T-helper 2 cell treated with Interferon-gamma antibody and Interleukin-4, amounts not matched to agents 100 ng/mL and 5 ng/mL, for 36 hours (primary cell): ENCODE measurements around the gene LCP1. TPM values are rescaled to one million over a fixed set of nuclear protein-coding genes. Genes with fewer than 3 reads are reported as not detected.
"Not testable (repeated sequence)": the region's sequence is repeated elsewhere in the genome, so short reads cannot be mapped to it uniquely, and the experiment has no call there.

ENCODE experiments used
- intact Hi-C: fragments of 100-400 bp; cut with micrococcal nuclease; formaldehyde crosslinking; loops from one replicate; pipeline ENCODE4 v1.15.1; 2023
- total RNA-seq: library from RNA; stranded (reverse); gene quantifications from 2 replicates; pipeline ENCODE4 v1.2.3, GENCODE V29; 2022

LCP1 gene, protein sequence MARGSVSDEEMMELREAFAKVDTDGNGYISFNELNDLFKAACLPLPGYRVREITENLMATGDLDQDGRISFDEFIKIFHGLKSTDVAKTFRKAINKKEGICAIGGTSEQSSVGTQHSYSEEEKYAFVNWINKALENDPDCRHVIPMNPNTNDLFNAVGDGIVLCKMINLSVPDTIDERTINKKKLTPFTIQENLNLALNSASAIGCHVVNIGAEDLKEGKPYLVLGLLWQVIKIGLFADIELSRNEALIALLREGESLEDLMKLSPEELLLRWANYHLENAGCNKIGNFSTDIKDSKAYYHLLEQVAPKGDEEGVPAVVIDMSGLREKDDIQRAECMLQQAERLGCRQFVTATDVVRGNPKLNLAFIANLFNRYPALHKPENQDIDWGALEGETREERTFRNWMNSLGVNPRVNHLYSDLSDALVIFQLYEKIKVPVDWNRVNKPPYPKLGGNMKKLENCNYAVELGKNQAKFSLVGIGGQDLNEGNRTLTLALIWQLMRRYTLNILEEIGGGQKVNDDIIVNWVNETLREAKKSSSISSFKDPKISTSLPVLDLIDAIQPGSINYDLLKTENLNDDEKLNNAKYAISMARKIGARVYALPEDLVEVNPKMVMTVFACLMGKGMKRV
- total RNA-seq: 1,131 and 1,165 TPM in 2 replicates

DNA sequence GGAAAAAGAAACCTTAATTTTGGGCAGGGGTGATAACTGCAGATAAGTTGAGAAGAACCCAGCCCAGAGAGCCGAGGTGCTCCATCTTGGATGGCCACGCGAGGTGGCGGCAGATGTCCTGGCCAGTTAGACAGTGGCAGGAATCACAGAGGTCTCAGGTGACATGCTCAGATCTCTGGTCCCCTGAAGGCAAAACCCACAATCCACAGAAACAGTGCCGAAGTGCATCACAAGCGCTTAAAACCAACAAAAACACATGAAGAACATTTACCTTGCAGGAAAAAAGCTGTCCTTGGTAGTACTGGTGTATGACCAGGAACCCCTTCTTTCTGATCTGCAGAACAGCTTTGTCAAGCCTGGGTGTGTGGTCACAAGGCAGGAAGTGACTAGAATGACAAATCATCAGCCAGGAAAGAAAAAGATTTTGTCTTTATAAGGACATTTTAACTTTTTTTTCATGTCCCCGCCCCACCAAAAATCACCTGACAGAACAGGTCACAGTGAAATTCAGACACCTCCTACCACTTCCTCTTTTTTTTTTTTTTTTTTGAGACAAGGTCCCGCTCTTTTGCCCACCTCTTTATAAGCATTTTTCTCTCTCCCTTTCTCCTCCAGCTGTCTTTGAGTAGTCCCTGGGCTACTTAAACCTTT lies at the start of gene LCP1:
TSS of gene LCP1 (minus strand) at position 338 of the 651 bp plus-strand sequence. CDS start 22,515 bp downstream, outside the sequence.
- intact Hi-C loops: loop anchor here (1.0 to 5.0 kb wide), 8 partner anchors 9 to 841 kb away; partner anchors contain the start of genes LRCH1, LRRC63, TPT1 and ZC3H13

DNA sequence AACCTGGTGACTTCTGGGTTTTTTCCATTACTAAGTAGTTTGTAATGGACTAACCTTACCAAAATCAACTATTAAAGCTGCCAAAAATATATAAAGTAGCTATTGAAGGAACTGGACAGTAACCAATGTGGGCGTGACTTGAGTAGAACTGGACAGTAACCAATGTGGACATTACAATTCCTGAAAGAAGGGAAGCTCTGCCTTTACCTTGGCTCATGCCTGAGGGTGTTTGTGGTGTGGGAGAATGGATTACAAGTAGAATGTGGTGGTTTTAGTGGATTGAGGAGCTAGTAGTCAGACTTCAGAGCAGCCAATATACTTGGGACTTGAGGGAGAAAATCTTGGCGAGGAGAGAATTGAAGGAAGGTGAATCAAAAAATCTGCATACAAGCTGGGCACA lies 47.3 kb upstream of the LCP1 start:
- intact Hi-C loops: no loop called here

DNA sequence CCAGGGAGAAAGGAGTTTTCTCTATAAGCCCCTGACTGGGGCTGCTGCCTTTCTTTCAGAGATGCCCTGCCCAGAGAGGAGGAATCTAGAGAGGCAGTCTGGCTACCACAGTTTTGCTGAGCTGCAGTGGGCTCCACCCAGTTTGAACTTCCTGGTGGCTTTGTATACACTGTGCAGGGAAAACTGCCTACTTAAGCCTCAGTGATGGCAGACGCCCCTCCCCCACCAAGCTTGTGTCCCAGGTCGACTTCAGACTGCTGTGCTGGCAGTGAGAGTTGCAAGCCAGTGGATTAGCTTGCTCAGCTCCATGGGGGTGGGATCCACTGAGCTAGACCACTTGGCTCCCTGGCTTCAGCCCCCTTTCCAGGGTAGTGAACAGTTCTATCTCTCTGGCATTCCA lies 38.3 kb upstream of the LCP1 start:
- intact Hi-C loops: not testable (repeated sequence)

DNA sequence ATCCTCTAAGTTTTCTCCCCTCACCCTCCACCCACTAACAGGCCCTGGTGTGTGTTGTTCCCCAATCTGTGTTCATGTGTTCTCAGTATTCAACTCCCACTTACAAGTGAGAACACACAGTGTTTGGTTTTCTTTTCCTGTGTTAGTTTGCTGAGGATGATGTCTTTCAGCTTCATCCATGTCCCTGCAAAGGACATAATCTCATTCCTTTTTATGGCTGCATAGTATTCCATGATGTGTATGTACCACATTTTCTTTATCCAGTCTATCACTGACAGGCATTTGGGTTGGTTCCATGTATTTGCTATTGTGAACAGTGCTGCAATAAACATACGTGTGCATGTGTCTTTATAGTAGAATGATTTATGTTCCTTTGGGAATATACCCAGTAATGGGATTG lies 32.8 kb upstream of the LCP1 start:
- intact Hi-C loops: loop anchor here (5.0 kb wide), 1 partner anchor 83 kb away; no protein-coding TSS in a partner anchor

DNA sequence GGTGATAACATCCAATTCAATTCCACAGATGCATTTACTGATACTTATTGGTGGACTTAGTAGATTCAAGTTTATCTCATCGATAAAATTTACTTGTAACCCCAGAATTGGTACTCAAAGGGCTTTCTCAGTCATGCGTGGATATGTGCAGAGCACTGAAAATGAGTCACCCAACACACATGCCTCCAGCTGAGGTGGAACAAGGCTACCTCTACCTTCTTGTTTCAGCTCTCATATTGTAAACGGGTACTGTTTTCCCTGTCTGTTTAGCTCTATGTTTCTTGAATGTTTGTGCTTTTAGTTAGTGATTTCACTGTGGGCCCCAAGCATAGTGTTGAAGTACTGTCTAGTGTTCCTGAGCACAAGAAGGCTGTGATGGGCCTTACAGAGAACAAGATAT lies 31.3 kb upstream of the LCP1 start:
- intact Hi-C loops: loop anchor here (5.0 kb wide), 1 partner anchor 84 kb away; no protein-coding TSS in a partner anchor

DNA sequence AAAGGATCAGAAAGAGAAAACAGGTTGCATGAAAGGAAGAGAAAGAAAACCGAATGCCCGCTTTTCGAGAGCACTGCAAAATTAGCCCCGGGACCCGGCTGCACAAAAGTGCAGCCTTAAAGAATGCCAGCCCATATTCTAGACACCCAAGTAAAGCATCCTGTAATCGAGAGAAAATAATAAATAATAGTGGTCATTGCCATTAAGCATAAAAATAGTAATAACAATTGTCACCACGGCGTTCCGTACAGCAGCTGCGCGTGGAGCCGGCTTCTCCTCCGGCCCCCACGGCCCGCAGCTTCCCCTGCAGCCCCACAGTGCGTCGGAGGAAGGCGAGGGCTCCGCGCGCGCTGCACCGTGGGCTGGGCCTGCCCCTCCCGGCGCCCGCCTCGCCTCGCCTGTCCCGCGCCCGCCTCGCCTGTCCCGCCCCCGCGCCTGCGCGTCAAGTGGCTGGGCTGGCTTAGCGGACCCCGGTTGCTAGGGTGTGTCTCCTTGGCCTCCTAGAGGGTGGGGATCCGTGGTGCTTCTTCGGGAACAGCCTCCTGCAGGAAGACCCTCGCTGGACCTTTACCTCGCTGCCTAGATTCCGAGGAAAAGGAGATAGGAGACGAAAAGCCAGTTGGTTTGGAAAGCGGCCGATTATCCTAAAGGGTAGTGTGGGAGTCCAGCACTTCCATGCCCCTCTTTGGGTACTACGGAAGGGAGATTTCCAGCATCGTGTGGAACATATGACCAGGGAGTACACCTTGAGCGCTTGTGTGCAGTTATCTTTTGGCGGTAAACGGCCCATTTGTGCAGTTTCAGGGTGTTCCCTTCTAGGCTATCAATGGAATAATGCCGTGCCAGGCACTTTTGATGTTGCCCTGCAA lies 29.7 kb upstream of the LCP1 start, which contains the start of gene LRRC63:
TSS of gene LRRC63 (plus strand) at position 446 of the 869 bp plus-strand sequence. CDS start 1,107 bp downstream, outside the sequence.
- intact Hi-C loops: loop anchor here (1.0 to 5.0 kb wide), 5 partner anchors 9 to 870 kb away; partner anchors contain the start of genes LCP1, TPT1 and ZC3H13

DNA sequence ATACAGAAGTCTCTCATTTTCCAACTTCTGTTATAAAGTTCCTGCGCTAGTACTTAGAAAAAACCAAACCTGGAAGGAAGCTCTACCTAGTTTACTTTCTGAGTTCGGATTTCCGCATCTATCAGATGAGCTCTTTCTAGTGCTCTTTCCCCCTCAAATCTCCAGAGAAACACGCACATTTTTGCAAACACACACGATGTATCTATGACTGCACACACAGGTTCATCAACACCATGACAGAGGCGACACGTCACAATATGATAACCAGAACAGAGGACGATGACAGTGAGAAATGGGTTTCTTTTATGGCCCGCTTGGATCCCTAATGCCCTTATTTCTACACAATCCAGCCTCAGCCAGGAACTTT lies 29.1 kb upstream of the LCP1 start:
- intact Hi-C loops: loop anchor here (1.0 to 5.0 kb wide), 5 partner anchors 9 to 870 kb away; partner anchors contain the start of genes LCP1, TPT1 and ZC3H13

DNA sequence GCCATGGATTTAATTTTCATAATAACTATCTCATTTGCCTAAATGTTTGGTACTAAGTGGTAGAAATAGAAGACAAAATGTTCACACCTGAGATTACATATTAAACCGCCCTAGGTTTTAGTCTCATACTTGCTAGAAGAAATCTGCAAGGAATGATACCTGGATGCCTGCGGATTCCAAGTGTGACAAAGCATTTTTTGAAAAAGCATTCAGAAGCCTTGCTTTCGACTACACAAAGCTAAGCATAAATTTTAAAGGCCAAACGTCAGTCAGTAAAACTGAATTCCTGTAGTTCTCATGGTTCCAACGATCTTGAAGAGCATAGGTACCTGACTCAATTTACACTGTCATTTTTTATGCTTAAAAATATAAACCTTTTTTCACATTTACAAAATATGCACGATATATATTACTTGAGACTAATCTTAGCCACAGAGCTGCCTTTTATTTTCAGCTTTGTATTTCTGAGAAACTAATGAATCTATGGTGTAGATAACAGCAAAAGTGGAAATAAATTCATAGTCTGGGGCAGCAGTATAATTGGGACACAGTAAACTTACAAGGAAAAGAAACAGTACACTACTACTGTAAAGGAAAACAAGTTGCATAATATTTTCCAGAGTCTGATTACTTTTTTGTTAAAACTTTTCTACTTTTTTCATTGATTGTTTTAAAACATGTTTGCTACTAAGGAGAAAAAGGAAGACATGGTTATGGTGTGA lies 28.5 kb upstream of the LCP1 start:
- intact Hi-C loops: loop anchor here (1.0 to 5.0 kb wide), 5 partner anchors 8 to 869 kb away; partner anchors contain the start of genes LCP1, TPT1 and ZC3H13

DNA sequence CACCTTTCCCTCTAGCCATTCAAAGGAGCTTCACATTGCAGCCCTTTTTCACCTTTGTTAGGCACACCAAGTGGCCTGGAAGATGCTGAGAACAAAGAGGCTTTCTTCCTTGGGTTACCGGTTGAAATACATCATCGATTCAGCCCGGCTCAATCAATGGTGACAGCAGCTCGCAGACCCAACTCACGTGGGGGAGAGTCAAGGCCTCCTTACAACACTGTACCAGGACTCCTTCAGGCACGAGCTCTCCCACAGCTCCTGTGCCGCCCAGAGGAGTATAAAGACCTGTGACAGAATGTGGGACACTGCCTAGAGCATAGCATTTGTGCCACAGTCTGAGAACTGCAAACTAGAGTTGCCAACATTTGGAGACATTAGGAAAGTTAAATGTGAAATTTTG lies 25.9 kb upstream of the LCP1 start:
- intact Hi-C loops: no loop called here

DNA sequence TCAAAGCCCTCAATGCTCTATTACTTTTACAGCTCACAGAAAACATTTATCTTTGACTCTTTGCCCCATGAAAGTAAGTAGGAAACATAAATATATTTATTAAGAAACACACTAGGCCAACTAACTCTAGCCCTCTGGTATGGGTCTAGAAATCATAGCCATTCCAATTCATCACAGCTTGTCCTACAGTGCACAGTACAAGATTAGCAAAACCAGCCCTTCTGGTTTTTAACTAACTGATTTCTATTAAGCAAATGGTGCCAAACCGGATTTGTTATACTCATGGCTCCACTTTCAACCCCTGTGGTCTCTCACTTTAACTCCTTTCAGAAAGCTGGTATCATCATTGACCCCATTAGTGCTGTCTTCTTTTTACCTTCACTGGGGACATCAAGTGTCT lies 24.2 kb upstream of the LCP1 start:
- intact Hi-C loops: no loop called here

DNA sequence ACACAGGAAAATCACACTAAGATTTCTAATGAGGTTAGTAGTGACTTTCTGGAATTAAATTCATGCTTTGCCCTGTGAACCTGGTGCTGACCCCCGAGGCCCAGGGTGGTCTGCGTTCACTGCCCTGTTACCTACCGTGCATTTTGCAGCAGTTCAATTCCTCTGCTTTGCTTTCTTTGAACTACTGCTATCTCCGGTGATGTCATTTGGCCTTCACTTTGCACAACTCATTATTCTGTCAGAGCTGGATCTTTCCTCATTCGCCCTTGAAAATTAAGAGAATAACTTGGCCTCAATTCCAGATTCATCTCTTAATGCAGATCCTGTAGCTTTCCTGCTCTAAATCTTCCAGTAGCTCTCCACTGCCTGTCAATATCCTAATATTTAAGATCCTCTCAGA lies 21.0 kb upstream of the LCP1 start:
- intact Hi-C loops: loop anchor here (1.0 kb wide), 2 partner anchors 8 to 21 kb away; partner anchors contain the start of genes LCP1 and LRRC63

DNA sequence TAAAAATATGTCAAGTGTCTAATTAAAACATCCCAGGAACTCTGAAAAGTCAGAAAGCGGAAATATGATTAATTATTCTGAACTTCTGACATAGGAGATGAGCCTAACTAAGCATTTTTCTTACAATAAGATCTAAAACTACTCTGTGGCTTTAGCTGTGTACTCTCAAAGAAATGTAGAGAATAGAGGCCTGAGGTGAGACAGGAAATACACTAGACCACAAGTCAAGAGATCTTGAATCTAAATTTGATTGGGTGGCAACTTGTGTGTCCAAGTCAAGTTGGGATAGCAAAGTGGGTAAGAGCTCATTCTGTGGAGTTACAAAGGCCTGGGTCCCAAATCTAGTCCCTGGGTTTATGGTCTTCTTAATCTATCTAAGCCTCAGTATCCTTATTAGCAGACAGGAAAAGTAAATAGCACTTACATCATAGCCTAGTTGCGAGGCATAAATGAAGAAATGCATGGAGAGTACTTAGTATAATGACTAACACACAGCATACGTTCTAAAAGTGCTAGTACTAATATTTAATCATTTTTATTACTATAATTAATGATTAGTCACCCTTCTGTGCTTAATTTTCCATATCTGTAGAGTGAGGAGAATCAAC lies 20.3 kb upstream of the LCP1 start:
- intact Hi-C loops: loop anchor here (1.0 kb wide), 2 partner anchors 9 to 20 kb away; partner anchors contain the start of genes LCP1 and LRRC63

DNA sequence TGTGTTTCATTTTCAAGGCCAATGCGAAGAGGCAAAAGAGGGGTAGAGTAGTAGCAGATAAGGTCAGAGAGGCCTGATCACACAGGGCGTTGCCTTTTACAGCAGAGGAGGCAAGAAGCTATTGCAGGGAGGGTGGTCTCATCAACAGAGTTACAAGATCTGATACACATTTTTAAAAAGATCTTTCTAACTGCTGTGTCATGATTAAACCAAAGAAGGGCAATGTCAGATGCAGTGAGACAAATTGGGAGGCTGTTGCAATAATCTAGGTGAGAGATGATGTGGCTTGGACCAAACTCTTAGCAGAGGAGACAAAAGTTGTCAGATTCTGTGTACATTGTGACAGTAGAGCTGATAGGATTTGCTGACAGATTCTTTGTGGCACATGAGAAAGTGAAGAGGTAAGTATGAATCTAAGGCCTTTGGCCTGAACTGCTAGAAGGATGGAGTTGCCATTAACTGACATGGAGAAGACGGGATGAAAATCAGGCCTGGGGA lies 16.8 kb upstream of the LCP1 start:
- intact Hi-C loops: no loop called here

DNA sequence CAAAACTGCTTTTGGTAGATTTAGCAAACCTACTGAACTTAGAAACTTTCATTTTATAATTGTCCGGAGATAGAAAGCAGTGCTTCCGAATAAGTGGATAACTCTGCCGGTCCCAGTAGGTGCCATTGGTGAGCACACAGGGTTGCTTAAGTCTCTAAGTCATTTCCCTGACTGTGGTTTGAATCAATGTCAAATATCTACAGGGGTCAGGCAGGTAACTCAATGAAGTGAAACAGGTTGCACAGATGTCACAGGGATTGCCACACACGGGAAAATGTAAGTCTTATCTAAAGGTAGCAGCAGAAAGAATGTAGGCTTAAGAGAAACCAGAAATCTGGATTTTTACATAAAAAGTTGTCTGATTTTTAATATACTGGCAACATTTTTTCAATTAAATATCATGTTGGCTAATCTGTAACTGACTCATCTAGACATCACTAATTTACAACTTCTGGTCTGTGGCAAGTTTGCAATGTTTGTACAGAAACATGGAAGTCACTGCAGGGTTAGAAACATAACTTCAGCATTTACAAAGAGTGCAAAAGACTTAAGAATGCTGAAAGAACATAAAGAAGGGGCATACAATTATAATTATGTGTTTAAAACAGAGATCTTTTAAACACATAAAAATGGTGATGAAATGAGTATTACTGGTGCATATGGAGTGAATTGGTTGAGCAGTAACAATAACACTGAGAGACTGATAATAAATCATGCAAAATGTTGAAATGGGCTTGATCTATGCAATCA lies 15.5 kb upstream of the LCP1 start:
- intact Hi-C loops: no loop called here

DNA sequence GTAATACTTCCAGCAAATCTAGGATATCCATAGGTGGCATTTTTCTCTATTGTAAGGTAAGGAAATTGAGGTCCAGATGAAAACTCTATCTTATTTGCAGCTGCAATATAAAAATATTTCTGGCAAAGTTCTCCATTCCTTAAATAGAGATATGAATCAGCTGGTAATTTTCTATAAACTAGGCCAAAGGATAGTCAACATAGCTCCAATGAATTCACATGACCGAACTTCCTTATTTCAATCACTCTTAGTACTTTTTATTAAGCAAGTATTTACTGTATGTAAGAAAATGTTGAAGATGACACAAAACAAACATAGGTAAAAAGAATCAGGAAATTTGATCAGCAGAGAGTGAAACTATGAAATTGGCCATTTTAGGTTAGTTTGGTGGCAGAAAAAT lies 13.0 kb upstream of the LCP1 start:
- intact Hi-C loops: no loop called here

DNA sequence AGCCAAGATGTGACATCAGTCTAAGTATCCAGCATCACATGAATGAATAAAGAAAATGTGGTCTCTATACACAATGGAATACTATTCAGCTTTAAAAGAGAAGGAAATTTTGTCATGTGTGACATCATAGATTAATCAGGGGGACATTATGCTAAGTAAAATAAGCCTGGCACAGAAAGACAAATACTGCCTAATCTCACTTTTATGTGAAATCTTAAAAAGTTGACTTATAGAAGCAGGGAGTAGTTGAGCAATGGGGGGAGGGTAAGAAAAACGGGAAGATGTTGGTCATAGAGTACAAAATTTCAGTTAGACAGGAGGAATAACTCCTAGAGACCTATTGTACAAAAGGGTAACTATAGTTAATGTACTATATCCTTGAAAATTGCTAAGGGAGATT lies 10.4 kb upstream of the LCP1 start:
- intact Hi-C loops: no loop called here

DNA sequence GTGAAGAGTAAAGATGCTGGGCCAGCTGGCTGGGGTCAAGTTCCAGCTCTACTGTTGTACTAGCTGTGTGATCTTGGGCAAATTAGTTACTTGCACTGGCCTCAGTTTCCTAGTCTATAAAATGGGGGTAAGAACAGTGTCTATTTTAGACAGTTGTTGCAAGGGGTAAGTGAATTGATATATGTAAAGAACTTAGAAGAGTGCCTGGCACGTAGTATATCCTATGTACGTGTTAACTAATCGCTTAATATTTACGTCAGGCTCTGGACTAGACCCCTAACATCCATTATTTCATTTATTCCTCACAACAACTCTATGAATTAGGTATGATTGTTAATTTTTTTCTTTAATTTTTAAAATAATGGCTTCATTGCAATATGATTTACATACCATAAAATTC lies 3.7 kb upstream of the LCP1 start:
- intact Hi-C loops: no loop called here

DNA sequence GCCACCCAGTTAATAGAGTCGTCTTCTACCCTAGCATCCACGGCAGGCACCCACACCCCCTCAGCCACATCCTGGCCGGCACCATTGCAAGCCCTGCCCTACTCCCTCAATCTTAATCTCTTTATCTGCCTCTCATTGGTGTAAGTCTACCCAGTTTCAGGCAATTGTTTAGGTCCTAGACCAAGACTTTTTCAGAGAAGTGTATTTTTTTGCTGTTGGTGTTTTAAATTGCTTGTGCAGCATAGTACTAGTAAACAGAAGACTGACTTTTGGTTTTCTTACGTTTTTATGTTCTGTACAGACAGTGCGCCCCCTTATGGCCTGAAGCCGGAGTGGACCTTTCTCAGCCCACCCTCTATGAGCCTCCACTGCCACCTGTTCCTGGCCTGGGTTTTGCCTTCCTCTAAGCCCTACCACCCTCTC lies 2.3 kb upstream of the LCP1 start:
- intact Hi-C loops: loop anchor here (1.0 to 5.0 kb wide), 5 partner anchors 15 to 368 kb away; partner anchors contain the start of gene LRCH1
